AG09309 (cell line): ENCODE results near the gene CHSY1.
A peak's percentile ranks its signal among the peaks of the same experiment; 100 is the strongest.

ENCODE experiments used
- DNase-seq: peaks from one replicate; pipeline ENCODE4 v3.0.0-alpha.2; 2010; ENCODE audit warnings: low read depth
- H3K4me3 ChIP-seq: 2 replicates; pipeline ENCODE4 v1.5.1; 2011; ENCODE audit warnings: mild to moderate bottlenecking, low read depth, low read length, moderate library complexity; ENCODE audit not compliant: control insufficient read depth
- CTCF ChIP-seq: IDR thresholded peaks from 2 replicates; pipeline ENCODE4 v1.5.1; 2011; ENCODE audit warnings: mild to moderate bottlenecking, low read depth, low read length, inconsistent platforms; ENCODE audit not compliant: insufficient read depth, control insufficient read depth; ENCODE audit errors: missing control alignments

The CHSY1 gene

DNA sequence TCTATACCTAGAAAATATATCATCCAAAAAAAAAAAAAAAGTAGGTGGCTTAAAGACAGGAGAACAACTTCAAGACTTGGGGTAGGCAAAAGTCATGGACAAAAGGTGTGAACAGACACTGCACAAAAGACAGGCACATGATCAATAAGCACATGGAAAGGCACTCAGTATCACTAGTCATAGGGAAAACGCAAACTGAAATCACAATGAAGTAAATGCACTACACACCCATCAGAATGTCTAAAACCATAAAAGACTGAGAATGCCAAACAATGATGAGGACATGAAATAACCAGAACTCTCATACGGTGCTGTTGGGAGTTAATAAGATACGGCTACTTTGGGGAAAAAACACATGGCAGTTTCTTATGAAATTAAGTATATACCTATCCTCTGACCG lies 40.0 kb downstream of the CHSY1 start:
- no peak for TF ChIP-seq CTCF
- no peak for DNase-seq
- no peak overlapping the region for H3K4me3 ChIP-seq

GRCh38 chr15:101210466-101210865 lies 41.4 kb downstream of the CHSY1 start:
- no peak for DNase-seq
- no peak for TF ChIP-seq CTCF
- no peak overlapping the region for H3K4me3 ChIP-seq

DNA sequence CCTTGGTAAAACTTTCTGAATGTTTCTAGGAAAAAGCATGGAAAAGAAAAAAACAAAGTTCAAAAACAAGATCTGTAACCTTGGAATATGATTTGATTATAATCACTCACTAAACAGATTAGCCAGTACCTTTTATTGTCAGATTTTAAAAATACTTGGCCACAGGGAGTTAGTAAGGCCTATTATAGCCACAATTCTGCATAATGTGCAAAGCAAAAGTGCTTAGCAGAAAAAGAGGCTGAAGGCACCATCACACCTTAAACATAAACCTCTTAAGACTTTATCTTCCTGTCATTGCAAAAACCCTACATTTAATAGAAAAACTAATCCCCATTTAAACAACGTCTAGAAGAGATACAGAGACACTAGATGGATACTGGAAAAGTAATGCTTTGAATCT lies 41.8 kb downstream of the CHSY1 start:
- TF ChIP-seq CTCF, result no peak
- DNase-seq, result no peak
- no peak overlapping the region for H3K4me3 ChIP-seq

DNA sequence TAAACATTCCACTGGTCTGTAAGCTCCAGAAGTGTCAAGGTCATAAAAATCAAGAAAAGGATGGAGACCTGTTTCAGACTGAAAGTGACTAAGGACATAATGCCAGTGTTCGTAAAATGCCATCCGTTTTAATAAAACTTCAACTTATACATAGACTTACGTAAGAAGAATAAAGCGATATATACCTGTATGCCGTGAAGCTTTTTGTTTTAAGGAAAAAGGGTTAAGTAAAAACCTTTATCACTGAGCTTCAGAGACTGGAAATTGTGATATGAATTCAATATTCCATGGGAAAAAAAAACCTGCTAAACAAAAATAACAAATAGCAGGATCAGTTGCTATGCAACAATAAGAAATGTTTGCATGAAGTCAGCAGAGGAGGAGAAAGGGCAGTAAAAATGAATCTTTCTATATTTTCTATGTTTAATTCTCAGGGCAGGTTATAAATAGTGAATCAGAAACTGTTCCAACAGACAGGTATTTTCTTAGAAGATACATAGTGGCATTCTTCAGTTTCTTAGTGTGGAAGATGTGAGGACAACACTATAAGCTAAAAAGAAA lies 42.5 kb downstream of the CHSY1 start:
- no peak for DNase-seq
- no peak for TF ChIP-seq CTCF
- no peak overlapping the region for H3K4me3 ChIP-seq

GRCh38 chr15:101207867-101208288 lies 44.0 kb downstream of the CHSY1 start:
- no peak overlapping the region for H3K4me3 ChIP-seq
- peak; percentile 78 for DNase-seq
- TF ChIP-seq CTCF, result no peak

- no peak for TF ChIP-seq CTCF
- DNase-seq, result no peak
- no peak overlapping the region for H3K4me3 ChIP-seq
Measured at GRCh38 chr15:101206176-101206591, 45.7 kb downstream of the CHSY1 start.
